Liver (tissue), 9 donors: ENCODE results near the gene ACOT11. TPM values are rescaled to one million over a fixed set of nuclear protein-coding genes. Genes with fewer than 3 reads are reported as not detected.

Source experiments
- DNase-seq: peaks from one replicate; pipeline ENCODE4 v3.0.0-alpha.2; 2017; ENCODE audit warnings: low spot score
- H3K27ac ChIP-seq, 2 donors: one replicate each; pipeline ENCODE4 v1.7.0; 2013; ENCODE audit warnings: inconsistent platforms in 2 of 2, low read length in 2 of 2, control low read depth in 1 of 2, low read depth in 1 of 2, mild to moderate bottlenecking in 1 of 2
- H3K27me3 ChIP-seq, 4 donors: one replicate each; pipeline versions ENCODE4 v1.6.1 to v1.7.0; 2013; ENCODE audit warnings: low read length in 3 of 4, inconsistent platforms in 1 of 4, mild to moderate bottlenecking in 1 of 4, moderate library complexity in 1 of 4; ENCODE audit not compliant: control insufficient read depth in 4 of 4, insufficient read depth in 4 of 4
- H3K36me3 ChIP-seq, 4 donors: one replicate each; pipeline versions ENCODE4 v1.6.1 to v1.7.0; 2013; ENCODE audit warnings: low read length in 3 of 4, mild to moderate bottlenecking in 3 of 4, low read depth in 1 of 4, moderate library complexity in 1 of 4; ENCODE audit not compliant: control insufficient read depth in 4 of 4, insufficient read depth in 3 of 4
- H3K4me1 ChIP-seq, 4 donors: one replicate each; pipeline versions ENCODE4 v1.6.1 to v1.7.0; 2013; ENCODE audit warnings: low read length in 3 of 4, mild to moderate bottlenecking in 3 of 4, moderate library complexity in 1 of 4; ENCODE audit not compliant: control insufficient read depth in 4 of 4, insufficient read depth in 4 of 4
- H3K4me3 ChIP-seq, 3 donors: one replicate each; pipeline versions ENCODE4 v1.6.1 to v1.7.0; 2013; ENCODE audit warnings: low read length in 3 of 3, control low read depth in 1 of 3, low read depth in 1 of 3, mild to moderate bottlenecking in 1 of 3
- H3K9ac ChIP-seq, 2 donors: one replicate each; pipeline ENCODE4 v1.7.0; 2013; ENCODE audit warnings: low read length in 2 of 2, mild to moderate bottlenecking in 2 of 2, moderate library complexity in 2 of 2, control low read depth in 1 of 2, low read depth in 1 of 2
- H3K9me3 ChIP-seq, 4 donors: one replicate each; pipeline versions ENCODE4 v1.6.1 to v1.7.0; 2013; ENCODE audit warnings: low read length in 3 of 4; ENCODE audit not compliant: control insufficient read depth in 4 of 4
- EGR1 ChIP-seq, 2 donors: IDR thresholded peaks; 2 replicates each; pipeline ENCODE4 v1.6.1; 2016 to 2018; ENCODE audit warnings: antibody characterized with exemption in 2 of 2, low read depth in 2 of 2
- FOXA1 ChIP-seq: IDR thresholded peaks from 2 replicates; pipeline ENCODE4 v1.6.1; 2016; ENCODE audit warnings: antibody characterized with exemption
- FOXA2 ChIP-seq: IDR thresholded peaks from 2 replicates; pipeline ENCODE4 v1.6.1; 2016; ENCODE audit warnings: antibody characterized with exemption
- GABPA ChIP-seq, 2 donors: IDR thresholded peaks in 1 of 2; conservative IDR thresholded peaks in 1 of 2; 2 replicates each; pipeline ENCODE4 v1.6.1; 2016; ENCODE audit warnings: antibody characterized with exemption in 2 of 2, mild to moderate bottlenecking in 1 of 2, moderate library complexity in 1 of 2
- HNF4A ChIP-seq, 2 donors: conservative IDR thresholded peaks; 2 replicates each; pipeline ENCODE4 v1.6.1; 2016; ENCODE audit warnings: antibody characterized with exemption in 2 of 2, mild to moderate bottlenecking in 2 of 2
- HNF4G ChIP-seq: IDR thresholded peaks from 2 replicates; pipeline ENCODE4 v1.6.1; 2016; ENCODE audit warnings: antibody characterized with exemption
- JUND ChIP-seq, 2 donors: IDR thresholded peaks; 2 replicates each; pipeline ENCODE4 v1.6.1; 2016; ENCODE audit warnings: antibody characterized with exemption in 2 of 2
- NR2F2 ChIP-seq: IDR thresholded peaks from 2 replicates; pipeline ENCODE4 v1.6.1; 2016; ENCODE audit warnings: antibody characterized with exemption
- RAD21 ChIP-seq, 2 donors: IDR thresholded peaks; 2 replicates each; pipeline ENCODE4 v1.6.1; 2016; ENCODE audit warnings: antibody characterized with exemption in 2 of 2, mild to moderate bottlenecking in 2 of 2
- RXRA ChIP-seq, 2 donors: IDR thresholded peaks; 2 replicates each; pipeline ENCODE4 v1.6.1; 2017 to 2018; ENCODE audit warnings: antibody characterized with exemption in 2 of 2, mild to moderate bottlenecking in 1 of 2
- SP1 ChIP-seq: IDR thresholded peaks from 2 replicates; pipeline ENCODE4 v1.6.1; 2018; ENCODE audit warnings: antibody characterized with exemption, mild to moderate bottlenecking
- TAF1 ChIP-seq: conservative IDR thresholded peaks from 2 replicates; pipeline ENCODE4 v1.6.1; 2016; ENCODE audit warnings: antibody characterized with exemption, mild to moderate bottlenecking
- YY1 ChIP-seq: IDR thresholded peaks from 2 replicates; pipeline ENCODE4 v1.6.1; 2016; ENCODE audit warnings: antibody characterized with exemption, mild to moderate bottlenecking
- WGBS: extraction: QIAGEN DNeasy Blood & Tissue Kit; methylation state at CpG from one replicate; pipeline ENCODE4 v1.1.7; 2013; 5-methylcytosine and 5-hydroxymethylcytosine counted together
- polyA plus RNA-seq, 2 donors: library from polyadenylated mRNA; stranded (reverse) in 1 of 2; unstranded in 1 of 2; fragments of 200-250 nt in 1 of 2; fragments of >200 nt in 1 of 2; fragmentation: Nextera tagmentation in 1 of 2; extraction: Ambion mirVana in 1 of 2; gene quantifications; one replicate each; pipeline versions ENCODE4 v1.2.1 to v1.2.3, GENCODE V29; 2013 to 2015
- total RNA-seq, 2 donors: library from RNA; depleted of rRNA; stranded (reverse); fragments of >200 nt; gene quantifications; one replicate each; pipeline ENCODE4 v1.2.3, GENCODE V29; 2014
- TF ChIP-seq, protein P1 (sequence below): fragments of 150-350 bp; IDR thresholded peaks from 2 replicates; pipeline ENCODE4 v1.5.1; 2017; ENCODE audit warnings: improper control_type of control experiment, low read depth, low read length; ENCODE audit not compliant: missing input control
- TF ChIP-seq, protein P2 (sequence below): IDR thresholded peaks from 2 replicates; pipeline ENCODE4 v1.6.1; 2016; ENCODE audit warnings: antibody characterized with exemption
- TF ChIP-seq, protein P3 (sequence below): IDR thresholded peaks from 2 replicates; pipeline ENCODE4 v1.6.1; 2016; ENCODE audit warnings: antibody characterized with exemption
- TF ChIP-seq, protein P4 (sequence below): IDR thresholded peaks from 2 replicates; pipeline ENCODE4 v1.6.1; 2016; ENCODE audit warnings: antibody characterized with exemption
- donor health status: healthy.
- donor health status: healthy.
- donor health status: healthy.
- donor health status: healthy.
- donor health status: healthy.

The ACOT11 gene
- total and polyA plus RNA-seq, 4 donors = 0.13 to 1.1 (median 0.50) TPM

DNA sequence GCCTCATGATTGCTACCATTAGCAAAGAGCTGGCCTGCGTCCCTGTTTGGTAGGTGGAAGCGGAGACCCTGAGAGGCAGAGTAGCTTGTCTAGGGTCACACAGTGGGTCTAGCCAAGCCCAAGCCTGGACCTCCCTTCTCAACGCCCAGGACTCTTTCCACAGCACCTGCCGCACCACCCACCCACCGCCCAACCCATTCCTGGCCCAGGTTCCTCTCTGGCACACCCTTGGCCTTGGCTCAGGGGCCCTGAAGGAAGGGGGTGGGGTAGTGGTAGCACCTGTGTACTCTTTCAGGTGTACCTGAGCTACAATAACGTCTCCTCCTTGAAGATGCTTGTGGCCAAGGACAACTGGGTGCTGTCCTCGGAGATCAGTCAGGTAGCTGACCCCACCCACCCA, 56.0 kb downstream of the ACOT11 start (continued):
- TF ChIP-seq, protein P1, sequence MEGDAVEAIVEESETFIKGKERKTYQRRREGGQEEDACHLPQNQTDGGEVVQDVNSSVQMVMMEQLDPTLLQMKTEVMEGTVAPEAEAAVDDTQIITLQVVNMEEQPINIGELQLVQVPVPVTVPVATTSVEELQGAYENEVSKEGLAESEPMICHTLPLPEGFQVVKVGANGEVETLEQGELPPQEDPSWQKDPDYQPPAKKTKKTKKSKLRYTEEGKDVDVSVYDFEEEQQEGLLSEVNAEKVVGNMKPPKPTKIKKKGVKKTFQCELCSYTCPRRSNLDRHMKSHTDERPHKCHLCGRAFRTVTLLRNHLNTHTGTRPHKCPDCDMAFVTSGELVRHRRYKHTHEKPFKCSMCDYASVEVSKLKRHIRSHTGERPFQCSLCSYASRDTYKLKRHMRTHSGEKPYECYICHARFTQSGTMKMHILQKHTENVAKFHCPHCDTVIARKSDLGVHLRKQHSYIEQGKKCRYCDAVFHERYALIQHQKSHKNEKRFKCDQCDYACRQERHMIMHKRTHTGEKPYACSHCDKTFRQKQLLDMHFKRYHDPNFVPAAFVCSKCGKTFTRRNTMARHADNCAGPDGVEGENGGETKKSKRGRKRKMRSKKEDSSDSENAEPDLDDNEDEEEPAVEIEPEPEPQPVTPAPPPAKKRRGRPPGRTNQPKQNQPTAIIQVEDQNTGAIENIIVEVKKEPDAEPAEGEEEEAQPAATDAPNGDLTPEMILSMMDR = no peak
- TF ChIP-seq HNF4G = no peak
- no peak for TF ChIP-seq NR2F2
- no peak for TF ChIP-seq SP1
- TF ChIP-seq HNF4A (conservative IDR thresholded peaks at IDR 0.05) = no peak
- TF ChIP-seq RAD21 (IDR thresholded peaks at IDR 0.05) = no peak
- no peak for TF ChIP-seq JUND (IDR thresholded peaks at IDR 0.05)

DNA sequence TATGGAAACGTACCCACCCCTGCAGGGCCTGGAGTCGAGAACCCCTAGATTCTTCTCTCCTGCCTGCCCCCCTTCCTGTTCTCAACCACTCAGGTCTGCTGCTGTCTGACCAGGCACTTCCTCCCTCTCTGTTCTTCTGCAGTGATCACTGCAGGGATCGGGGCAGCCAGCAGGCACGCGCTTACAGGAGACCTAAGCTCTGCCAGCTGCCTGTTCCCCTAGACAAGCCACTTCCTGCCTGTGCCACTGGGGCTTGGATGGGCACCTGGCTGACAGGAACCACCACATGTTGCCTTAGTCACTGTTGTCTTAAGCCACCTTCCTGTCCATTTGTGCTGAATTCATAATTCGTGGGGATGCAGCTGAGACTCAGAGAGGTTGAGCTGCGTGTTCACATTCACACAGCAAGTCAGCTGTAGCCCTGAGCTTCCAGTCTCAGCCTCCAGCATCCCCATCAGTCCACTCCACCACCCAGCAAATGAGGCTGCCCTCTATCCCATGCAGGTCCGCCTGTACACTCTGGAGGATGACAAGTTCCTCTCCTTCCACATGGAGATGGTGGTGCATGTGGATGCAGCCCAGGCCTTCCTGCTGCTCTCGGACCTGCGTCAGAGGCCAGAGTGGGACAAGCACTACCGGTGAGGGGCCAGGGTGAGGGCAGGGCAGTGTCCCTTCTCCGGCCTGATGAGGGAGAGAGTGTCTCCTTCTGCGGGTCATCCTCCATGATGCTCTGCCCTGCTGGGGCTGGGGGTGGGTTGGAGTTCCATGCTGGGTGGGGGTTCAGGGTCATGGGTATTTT, 56.7 kb downstream of the ACOT11 start:
- Histone ChIP-seq H3K4me1 (no peaks in the 10 kb centered on the region), H3K4me3 (no peak overlapping the region), H3K27ac (no peak overlapping the region), H3K36me3 (peaks cover 0 to 4% (median 0%) of the 10 kb centered on the region in 4 donors), H3K9ac (no peak overlapping the region), H3K27me3 (no peaks in the 10 kb centered on the region), H3K9me3 (no peaks in the 10 kb centered on the region)
- DNase-seq = no peak
- WGBS = 88% methylated on average over 13 of the region's 13 CpGs
- TF ChIP-seq RAD21 (IDR thresholded peaks at IDR 0.05) (no peak), JUND (IDR thresholded peaks at IDR 0.05) (no peak), RXRA (IDR thresholded peaks at IDR 0.05) (no peak), EGR1 (IDR thresholded peaks at IDR 0.05; ENCODE audit: low read depth in 2 of 2) (no peak), HNF4A (conservative IDR thresholded peaks at IDR 0.05) (no peak), HNF4G (no peak), YY1 (no peak)
- TF ChIP-seq, protein P2, sequence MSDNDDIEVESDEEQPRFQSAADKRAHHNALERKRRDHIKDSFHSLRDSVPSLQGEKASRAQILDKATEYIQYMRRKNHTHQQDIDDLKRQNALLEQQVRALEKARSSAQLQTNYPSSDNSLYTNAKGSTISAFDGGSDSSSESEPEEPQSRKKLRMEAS = no peak
- TF ChIP-seq, protein P3, sequence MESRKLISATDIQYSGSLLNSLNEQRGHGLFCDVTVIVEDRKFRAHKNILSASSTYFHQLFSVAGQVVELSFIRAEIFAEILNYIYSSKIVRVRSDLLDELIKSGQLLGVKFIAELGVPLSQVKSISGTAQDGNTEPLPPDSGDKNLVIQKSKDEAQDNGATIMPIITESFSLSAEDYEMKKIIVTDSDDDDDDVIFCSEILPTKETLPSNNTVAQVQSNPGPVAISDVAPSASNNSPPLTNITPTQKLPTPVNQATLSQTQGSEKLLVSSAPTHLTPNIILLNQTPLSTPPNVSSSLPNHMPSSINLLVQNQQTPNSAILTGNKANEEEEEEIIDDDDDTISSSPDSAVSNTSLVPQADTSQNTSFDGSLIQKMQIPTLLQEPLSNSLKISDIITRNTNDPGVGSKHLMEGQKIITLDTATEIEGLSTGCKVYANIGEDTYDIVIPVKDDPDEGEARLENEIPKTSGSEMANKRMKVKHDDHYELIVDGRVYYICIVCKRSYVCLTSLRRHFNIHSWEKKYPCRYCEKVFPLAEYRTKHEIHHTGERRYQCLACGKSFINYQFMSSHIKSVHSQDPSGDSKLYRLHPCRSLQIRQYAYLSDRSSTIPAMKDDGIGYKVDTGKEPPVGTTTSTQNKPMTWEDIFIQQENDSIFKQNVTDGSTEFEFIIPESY = no peak

DNA sequence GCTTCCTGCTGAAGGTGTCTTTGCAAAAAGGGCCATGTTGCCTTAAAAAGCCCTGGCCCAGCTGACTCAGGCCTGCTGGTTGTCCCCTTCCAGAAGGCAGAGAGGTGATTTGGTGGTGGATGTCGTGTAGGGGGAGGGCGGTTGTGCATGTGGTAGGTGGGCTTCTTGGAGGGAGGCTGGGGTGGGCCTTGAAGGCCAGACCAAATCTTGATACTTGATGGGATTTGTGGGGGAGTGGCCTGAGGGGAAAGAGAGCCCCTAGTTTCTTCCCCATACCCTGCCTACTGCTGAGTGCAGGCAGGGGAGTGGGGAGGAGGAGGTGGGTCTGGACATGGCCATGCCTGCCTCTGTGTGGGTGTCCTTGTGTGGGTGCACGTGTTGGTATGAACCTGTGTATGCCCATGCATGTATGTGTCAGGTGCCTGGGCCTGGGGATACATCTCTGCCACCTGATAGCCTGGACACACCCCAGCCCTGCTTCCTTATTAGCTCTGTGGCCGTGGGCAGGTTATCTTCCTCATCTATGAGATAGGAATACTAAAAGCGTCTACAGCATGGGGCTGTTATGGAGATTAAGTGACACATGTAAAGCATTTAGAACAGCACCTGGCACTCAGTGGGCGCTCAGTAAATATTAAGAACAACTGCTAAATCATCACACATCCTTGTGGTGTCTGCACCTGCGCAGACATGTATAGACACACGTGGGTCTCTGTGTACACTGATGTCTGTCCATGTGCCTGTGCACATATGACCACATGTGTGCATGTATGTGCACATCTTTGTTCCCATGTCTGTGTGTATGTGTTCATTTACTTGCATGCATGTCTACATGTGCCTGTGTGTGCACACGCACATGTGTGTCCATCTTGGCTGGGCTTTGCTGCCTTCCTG, 58.3 kb downstream of the ACOT11 start:
- Histone ChIP-seq H3K9me3 (no peaks in the 10 kb centered on the region), H3K4me3 (no peak overlapping the region), H3K9ac (no peak overlapping the region), H3K27me3 (no peaks in the 10 kb centered on the region), H3K4me1 (no peaks in the 10 kb centered on the region), H3K27ac (no peak overlapping the region), H3K36me3 (peaks cover 0 to 9% (median under 1%) of the 10 kb centered on the region in 4 donors)
- no peak for DNase-seq
- 90% methylated on average over 9 of the region's 9 CpGs for WGBS
- no peak for TF ChIP-seq EGR1 (IDR thresholded peaks at IDR 0.05; ENCODE audit: low read depth in 2 of 2)
- TF ChIP-seq GABPA (IDR thresholded peaks at IDR 0.05 in 1 of 2, conservative IDR thresholded peaks at IDR 0.05 in 1 of 2) = no peak
- TF ChIP-seq FOXA2 = no peak
- TF ChIP-seq, protein P4, sequence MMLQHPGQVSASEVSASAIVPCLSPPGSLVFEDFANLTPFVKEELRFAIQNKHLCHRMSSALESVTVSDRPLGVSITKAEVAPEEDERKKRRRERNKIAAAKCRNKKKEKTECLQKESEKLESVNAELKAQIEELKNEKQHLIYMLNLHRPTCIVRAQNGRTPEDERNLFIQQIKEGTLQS = no peak
- no peak for TF ChIP-seq JUND (IDR thresholded peaks at IDR 0.05)
- TF ChIP-seq RAD21 (IDR thresholded peaks at IDR 0.05) = no peak
- TF ChIP-seq FOXA1 = no peak
- no peak for TF ChIP-seq HNF4G
- TF ChIP-seq YY1 = no peak
- no peak for TF ChIP-seq TAF1
- TF ChIP-seq, protein P1 = no peak
- no peak for TF ChIP-seq NR2F2
- no peak for TF ChIP-seq SP1
- TF ChIP-seq, protein P2 = no peak
- TF ChIP-seq, protein P3 = no peak
